Measurements from ENCODE around the gene AKAP11.
A peak's percentile ranks its signal among the peaks of the same experiment; 100 is the strongest.

The AKAP11 gene

DNA sequence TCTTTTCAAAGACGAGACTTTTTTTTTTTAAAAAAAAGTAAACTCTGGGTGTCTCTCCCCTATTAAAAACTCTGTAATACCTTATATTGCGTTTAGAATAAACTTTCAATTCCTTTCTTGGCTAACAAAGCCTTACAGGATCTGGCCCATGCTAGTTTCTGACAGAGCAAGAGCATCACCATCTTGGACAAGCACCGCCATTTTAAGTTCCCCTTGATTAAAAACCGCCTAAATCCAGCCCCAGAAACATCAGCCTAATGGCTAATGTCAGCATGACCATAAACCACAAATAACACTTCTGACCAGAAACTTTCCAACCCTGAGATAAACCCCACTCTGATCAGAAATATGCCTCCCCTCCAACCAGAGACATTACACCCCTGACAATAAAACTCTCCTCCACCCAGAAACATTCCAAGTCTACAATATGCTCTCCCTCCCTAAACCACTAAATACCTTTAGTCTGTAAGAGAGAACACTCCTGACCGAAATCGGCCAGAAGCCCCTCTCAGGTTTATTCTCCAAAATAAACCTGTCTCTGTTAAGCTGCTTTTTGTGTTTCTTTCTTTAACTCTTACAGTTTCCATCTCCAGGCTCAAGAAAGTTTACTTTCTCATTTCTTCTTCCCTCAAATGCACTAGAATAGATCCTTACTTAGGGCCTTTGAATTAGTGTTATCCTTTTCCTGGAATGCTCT, 1.6 kb upstream of the AKAP11 start:
- Histone ChIP-seq H3K9ac (ENCODE audit: low read length) (no peak overlapping the region), H4K12ac (ENCODE audit: low read depth, low read length) (no peak overlapping the region), H4K91ac (ENCODE audit: low read depth, low read length) (no peak overlapping the region), H3K9me3 (ENCODE audit: insufficient read depth, low read depth, low read length) (no peaks in the 10 kb centered on the region), H3K79me2 (ENCODE audit: control insufficient read depth, insufficient read depth, low read length, poor library complexity) (peaks cover 9% of the 10 kb centered on the region), H3K36me3 (ENCODE audit: control insufficient read depth in 1 of 2, insufficient read depth in 2 of 2, low read length in 2 of 2) (no peaks in the 10 kb centered on the region), H3K27ac (ENCODE audit: low read depth, low read length) (no peak overlapping the region), H3K79me1 (ENCODE audit: low read length) (peaks cover 12% of the 10 kb centered on the region), H3K4ac (ENCODE audit: low read depth, low read length) (no peak overlapping the region), H2BK5ac (ENCODE audit: low read depth, low read length, poor library complexity) (no peak overlapping the region), H3K4me1 (ENCODE audit: control insufficient read depth in 1 of 2, insufficient read depth in 2 of 2, low read length in 2 of 2) (peaks cover 0 to 3% of the 10 kb centered on the region in 2 experiments), H3K14ac (ENCODE audit: low read length) (no peak overlapping the region), H2AFZ (ENCODE audit: insufficient read depth, low read length, poor library complexity) (no peak overlapping the region), H2BK12ac (ENCODE audit: low read length) (no peak overlapping the region), H3K4me2 (ENCODE audit: low read length) (no peak overlapping the region), H3K27me3 (ENCODE audit: insufficient read depth, low read length) (no peaks in the 10 kb centered on the region), H2AK5ac (ENCODE audit: low read length) (no peak overlapping the region), H4K8ac (ENCODE audit: low read depth, low read length) (no peak overlapping the region), H2BK120ac (ENCODE audit: insufficient read depth, low read length, poor library complexity) (no peak overlapping the region), H3K18ac (ENCODE audit: low read length) (no peak overlapping the region), H3K23ac (ENCODE audit: low read length) (no peak overlapping the region), H3K4me3 (ENCODE audit: low read depth, low read length) (no peak overlapping the region)
- DNase-seq, result no peak
- WGBS (ENCODE audit: extremely low coverage, insufficient coverage, insufficient read length), result no CpG with 5 or more reads among the region's 6 CpGs

DNA sequence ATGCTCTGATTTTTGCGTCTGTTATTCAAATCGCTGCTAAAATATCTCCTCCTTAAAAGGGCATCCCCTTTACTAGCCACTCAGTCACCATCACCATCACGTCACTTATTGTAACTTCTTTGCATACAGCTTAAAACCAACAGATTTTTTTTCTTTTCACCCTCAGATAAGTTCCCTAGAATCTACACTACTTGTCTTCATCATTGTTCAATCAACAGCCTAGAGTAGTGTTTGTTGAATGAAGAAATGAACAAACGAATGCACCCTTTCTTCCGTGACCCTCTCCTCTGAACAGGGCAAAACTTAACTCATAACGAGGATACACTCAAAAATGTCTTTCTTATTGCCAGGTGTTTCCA, 1.1 kb upstream of the AKAP11 start:
- WGBS (ENCODE audit: extremely low coverage, insufficient coverage, insufficient read length), result no CpG with 5 or more reads among the region's 6 CpGs
- H3K4me2 ChIP-seq (ENCODE audit: low read length), result peak overlapping the region; percentile 54

DNA sequence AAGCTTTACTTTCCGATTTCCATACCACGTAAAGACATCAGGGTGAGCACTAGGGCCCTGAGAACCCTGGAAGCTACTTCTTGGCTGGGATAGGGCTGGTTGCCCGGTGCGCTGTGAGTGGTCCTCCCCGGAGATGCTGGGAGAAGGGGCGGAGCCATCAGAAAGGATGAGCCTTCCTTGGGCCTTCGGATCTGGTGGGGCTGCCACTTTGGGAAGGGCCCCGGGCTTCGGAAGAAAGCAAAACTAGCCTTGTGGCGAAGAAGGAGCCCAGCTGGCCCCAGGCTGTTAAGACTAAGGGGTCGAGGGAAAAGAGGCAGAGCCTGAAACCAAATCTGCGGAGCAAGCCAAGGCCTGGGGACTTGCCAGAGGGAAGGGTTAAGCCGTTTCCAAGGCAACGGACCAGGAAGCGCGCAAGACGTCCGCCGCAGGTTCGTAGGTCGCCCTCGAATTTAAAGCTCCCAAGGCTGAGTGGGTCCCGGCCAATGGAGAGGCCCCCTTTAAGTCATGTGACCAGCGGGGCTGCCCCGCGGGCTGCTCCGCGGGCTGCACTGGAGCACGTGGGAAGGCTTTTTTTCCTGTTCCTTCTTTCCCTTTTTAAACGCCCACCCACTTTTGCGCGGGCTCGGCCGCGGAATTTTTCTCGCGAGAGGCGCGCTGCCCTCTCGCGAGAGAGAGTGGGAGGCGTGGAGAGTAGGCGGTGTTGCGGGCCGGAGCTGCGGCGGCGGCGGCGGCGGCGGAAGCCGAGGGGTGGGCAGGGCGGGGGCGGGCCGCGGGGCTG, 426 bp upstream of the AKAP11 start:
- no CpG with 5 or more reads among the region's 57 CpGs for WGBS (ENCODE audit: extremely low coverage, insufficient coverage, insufficient read length)
- peak overlapping the region; percentile 59 for H3K14ac ChIP-seq (ENCODE audit: low read length)
- no peak overlapping the region for H3K23ac ChIP-seq (ENCODE audit: low read length)
- peak overlapping the region; percentile 70 for H2BK120ac ChIP-seq (ENCODE audit: insufficient read depth, low read length, poor library complexity)
- H3K4ac ChIP-seq (ENCODE audit: low read depth, low read length), result peak overlapping the region; percentile 17
- peak overlapping the region; percentile 54 for H3K4me2 ChIP-seq (ENCODE audit: low read length)
- no peak overlapping the region for H2AK5ac ChIP-seq (ENCODE audit: low read length)
- peak overlapping the region; percentile 24 for H3K27ac ChIP-seq (ENCODE audit: low read depth, low read length)
- peak overlapping the region; percentile 66 for H4K91ac ChIP-seq (ENCODE audit: low read depth, low read length)
- H3K36me3 ChIP-seq (ENCODE audit: control insufficient read depth in 1 of 2, insufficient read depth in 2 of 2, low read length in 2 of 2), result no peaks in the 10 kb centered on the region
- peak overlapping the region; percentile 92 for H2AFZ ChIP-seq (ENCODE audit: insufficient read depth, low read length, poor library complexity)
- H2BK5ac ChIP-seq (ENCODE audit: low read depth, low read length, poor library complexity), result peak overlapping the region; percentile 52
- H3K18ac ChIP-seq (ENCODE audit: low read length), result peak overlapping the region; percentile 86
- H3K27me3 ChIP-seq (ENCODE audit: insufficient read depth, low read length), result no peaks in the 10 kb centered on the region
- no peak overlapping the region for H3K9ac ChIP-seq (ENCODE audit: low read length)
- peak overlapping the region; percentile 8 for H2BK12ac ChIP-seq (ENCODE audit: low read length)
- peak overlapping the region; percentile 67 for H4K12ac ChIP-seq (ENCODE audit: low read depth, low read length)
- peak overlapping the region; percentile 97 for H3K4me3 ChIP-seq (ENCODE audit: low read depth, low read length)
- H4K8ac ChIP-seq (ENCODE audit: low read depth, low read length), result peak overlapping the region; percentile 96
- no peaks in the 10 kb centered on the region for H3K9me3 ChIP-seq (ENCODE audit: insufficient read depth, low read depth, low read length)
- H3K79me1 ChIP-seq (ENCODE audit: low read length), result peaks cover 12% of the 10 kb centered on the region
- H3K4me1 ChIP-seq (ENCODE audit: control insufficient read depth in 1 of 2, insufficient read depth in 2 of 2, low read length in 2 of 2), result peaks cover 0 to 3% of the 10 kb centered on the region in 2 experiments
- H3K79me2 ChIP-seq (ENCODE audit: control insufficient read depth, insufficient read depth, low read length, poor library complexity), result peaks cover 9% of the 10 kb centered on the region
- DNase-seq, result peak; percentile 97 to 98

More for the DNA sequence above, 1.1 kb upstream of the AKAP11 start:
- H3K9me3 ChIP-seq (ENCODE audit: insufficient read depth, low read depth, low read length), result no peaks in the 10 kb centered on the region
- peak overlapping the region; percentile 66 for H4K91ac ChIP-seq (ENCODE audit: low read depth, low read length)
- H3K27me3 ChIP-seq (ENCODE audit: insufficient read depth, low read length), result no peaks in the 10 kb centered on the region
- H2AFZ ChIP-seq (ENCODE audit: insufficient read depth, low read length, poor library complexity), result no peak overlapping the region
- no peak overlapping the region for H3K18ac ChIP-seq (ENCODE audit: low read length)
- no peak overlapping the region for H3K14ac ChIP-seq (ENCODE audit: low read length)
- no peak overlapping the region for H3K4ac ChIP-seq (ENCODE audit: low read depth, low read length)
- H3K27ac ChIP-seq (ENCODE audit: low read depth, low read length), result no peak overlapping the region
- H3K23ac ChIP-seq (ENCODE audit: low read length), result no peak overlapping the region
- no peak overlapping the region for H2BK5ac ChIP-seq (ENCODE audit: low read depth, low read length, poor library complexity)
- H2AK5ac ChIP-seq (ENCODE audit: low read length), result no peak overlapping the region
- peaks cover 12% of the 10 kb centered on the region for H3K79me1 ChIP-seq (ENCODE audit: low read length)
- peaks cover 9% of the 10 kb centered on the region for H3K79me2 ChIP-seq (ENCODE audit: control insufficient read depth, insufficient read depth, low read length, poor library complexity)
- no peak overlapping the region for H2BK120ac ChIP-seq (ENCODE audit: insufficient read depth, low read length, poor library complexity)
- no peak overlapping the region for H3K9ac ChIP-seq (ENCODE audit: low read length)
- H3K4me1 ChIP-seq (ENCODE audit: control insufficient read depth in 1 of 2, insufficient read depth in 2 of 2, low read length in 2 of 2), result peaks cover 0 to 3% of the 10 kb centered on the region in 2 experiments
- DNase-seq, result no peak
- H3K36me3 ChIP-seq (ENCODE audit: control insufficient read depth in 1 of 2, insufficient read depth in 2 of 2, low read length in 2 of 2), result no peaks in the 10 kb centered on the region
- no peak overlapping the region for H4K12ac ChIP-seq (ENCODE audit: low read depth, low read length)
- H2BK12ac ChIP-seq (ENCODE audit: low read length), result no peak overlapping the region
- H4K8ac ChIP-seq (ENCODE audit: low read depth, low read length), result peak overlapping the region; percentile 96
- no peak overlapping the region for H3K4me3 ChIP-seq (ENCODE audit: low read depth, low read length)

DNA sequence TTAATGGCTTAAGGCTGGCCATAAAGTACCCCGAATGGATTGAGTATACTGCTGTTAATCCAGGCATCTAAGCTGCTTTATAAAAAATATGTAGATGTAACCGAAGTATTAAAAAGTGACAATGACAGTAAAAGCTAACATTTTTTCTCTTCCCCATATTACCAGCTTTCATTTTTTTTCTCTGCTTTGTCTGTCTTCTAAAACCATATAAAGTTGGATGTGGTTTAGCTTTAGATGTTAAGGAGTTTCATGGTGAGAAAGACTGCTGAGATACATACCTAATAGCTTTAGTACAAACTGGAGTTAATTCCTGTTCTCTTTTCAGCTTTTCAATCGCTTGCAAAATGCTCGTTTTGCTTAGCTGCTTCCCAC, 838 bp downstream of the AKAP11 start:
- H3K9ac ChIP-seq (ENCODE audit: low read length), result no peak overlapping the region
- H3K36me3 ChIP-seq (ENCODE audit: control insufficient read depth in 1 of 2, insufficient read depth in 2 of 2, low read length in 2 of 2), result no peaks in the 10 kb centered on the region
- H3K4me3 ChIP-seq (ENCODE audit: low read depth, low read length), result no peak overlapping the region
- peaks cover 0 to 3% of the 10 kb centered on the region in 2 experiments for H3K4me1 ChIP-seq (ENCODE audit: control insufficient read depth in 1 of 2, insufficient read depth in 2 of 2, low read length in 2 of 2)
- no peaks in the 10 kb centered on the region for H3K9me3 ChIP-seq (ENCODE audit: insufficient read depth, low read depth, low read length)
- no peak overlapping the region for H3K14ac ChIP-seq (ENCODE audit: low read length)
- peak overlapping the region; percentile 93 for H2AFZ ChIP-seq (ENCODE audit: insufficient read depth, low read length, poor library complexity)
- no peak overlapping the region for H2BK120ac ChIP-seq (ENCODE audit: insufficient read depth, low read length, poor library complexity)
- H3K23ac ChIP-seq (ENCODE audit: low read length), result no peak overlapping the region
- H3K4me2 ChIP-seq (ENCODE audit: low read length), result peak overlapping the region; percentile 78
- H3K4ac ChIP-seq (ENCODE audit: low read depth, low read length), result no peak overlapping the region
- peaks cover 9% of the 10 kb centered on the region for H3K79me2 ChIP-seq (ENCODE audit: control insufficient read depth, insufficient read depth, low read length, poor library complexity)
- peak overlapping the region; percentile 88 for H4K8ac ChIP-seq (ENCODE audit: low read depth, low read length)
- H4K12ac ChIP-seq (ENCODE audit: low read depth, low read length), result no peak overlapping the region
- no peak overlapping the region for H2BK5ac ChIP-seq (ENCODE audit: low read depth, low read length, poor library complexity)
- no peak overlapping the region for H2AK5ac ChIP-seq (ENCODE audit: low read length)
- no CpG with 5 or more reads among the region's 4 CpGs for WGBS (ENCODE audit: extremely low coverage, insufficient coverage, insufficient read length)
- no peaks in the 10 kb centered on the region for H3K27me3 ChIP-seq (ENCODE audit: insufficient read depth, low read length)
- no peak for DNase-seq
- H3K27ac ChIP-seq (ENCODE audit: low read depth, low read length), result no peak overlapping the region
- no peak overlapping the region for H2BK12ac ChIP-seq (ENCODE audit: low read length)
- no peak overlapping the region for H3K18ac ChIP-seq (ENCODE audit: low read length)
- H3K79me1 ChIP-seq (ENCODE audit: low read length), result peaks cover 12% of the 10 kb centered on the region
- no peak overlapping the region for H4K91ac ChIP-seq (ENCODE audit: low read depth, low read length)
